ENCODE data around the gene PKDREJ. TPM values are rescaled to one million over a fixed set of nuclear protein-coding genes. Genes with fewer than 3 reads are reported as not detected.

PKDREJ gene
- total and polyA plus RNA-seq, 2 experiments from 2014 or later, result 0.03 to 0.04 TPM

GRCh38 chr22:46295277-46295971 is 32.3 kb upstream of the PKDREJ start:
- peaks cover 6% of the 10 kb centered on the region for H3K4me1 ChIP-seq (ENCODE audit: low read depth)
- no peaks in the 10 kb centered on the region for H3K27me3 ChIP-seq
- peaks cover 6% of the 10 kb centered on the region for H3K36me3 ChIP-seq
- H3K9me3 ChIP-seq (ENCODE audit: low read depth), result no peaks in the 10 kb centered on the region
- no peak for DNase-seq (ENCODE audit: low read depth in 1 of 2, low spot score in 1 of 2)
- H3K27ac ChIP-seq, result no peak overlapping the region
- TF ChIP-seq, protein P1, sequence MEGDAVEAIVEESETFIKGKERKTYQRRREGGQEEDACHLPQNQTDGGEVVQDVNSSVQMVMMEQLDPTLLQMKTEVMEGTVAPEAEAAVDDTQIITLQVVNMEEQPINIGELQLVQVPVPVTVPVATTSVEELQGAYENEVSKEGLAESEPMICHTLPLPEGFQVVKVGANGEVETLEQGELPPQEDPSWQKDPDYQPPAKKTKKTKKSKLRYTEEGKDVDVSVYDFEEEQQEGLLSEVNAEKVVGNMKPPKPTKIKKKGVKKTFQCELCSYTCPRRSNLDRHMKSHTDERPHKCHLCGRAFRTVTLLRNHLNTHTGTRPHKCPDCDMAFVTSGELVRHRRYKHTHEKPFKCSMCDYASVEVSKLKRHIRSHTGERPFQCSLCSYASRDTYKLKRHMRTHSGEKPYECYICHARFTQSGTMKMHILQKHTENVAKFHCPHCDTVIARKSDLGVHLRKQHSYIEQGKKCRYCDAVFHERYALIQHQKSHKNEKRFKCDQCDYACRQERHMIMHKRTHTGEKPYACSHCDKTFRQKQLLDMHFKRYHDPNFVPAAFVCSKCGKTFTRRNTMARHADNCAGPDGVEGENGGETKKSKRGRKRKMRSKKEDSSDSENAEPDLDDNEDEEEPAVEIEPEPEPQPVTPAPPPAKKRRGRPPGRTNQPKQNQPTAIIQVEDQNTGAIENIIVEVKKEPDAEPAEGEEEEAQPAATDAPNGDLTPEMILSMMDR (IDR thresholded peaks at IDR 0.05; ENCODE audit: low read depth, low read length), result no peak
- peak overlapping the region; percentile 68 for H3K4me3 ChIP-seq

DNA sequence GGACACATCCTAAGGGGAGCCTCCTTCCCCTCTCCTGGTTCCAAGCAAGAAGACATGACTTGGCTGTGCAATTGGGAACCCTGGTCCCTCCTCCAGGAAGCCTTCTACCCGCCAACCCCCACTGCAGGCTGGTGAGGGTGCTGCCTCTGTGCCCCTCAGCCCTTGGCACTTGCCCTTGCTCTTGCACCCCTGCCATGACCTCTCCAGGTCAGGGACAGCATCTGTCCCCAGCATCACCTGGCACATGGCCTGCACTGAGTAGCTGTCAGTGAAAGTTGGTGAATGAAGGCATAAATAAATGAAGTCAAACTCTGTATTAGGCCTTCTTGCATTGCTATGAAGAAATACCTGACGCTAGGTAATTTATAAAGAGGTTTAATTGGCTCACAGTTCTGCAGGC is 31.6 kb upstream of the PKDREJ start:
- TF ChIP-seq, protein P1 (IDR thresholded peaks at IDR 0.05; ENCODE audit: low read depth, low read length), result no peak
- Histone ChIP-seq H3K27ac (no peak overlapping the region), H3K4me1 (ENCODE audit: low read depth) (peaks cover 6% of the 10 kb centered on the region), H3K4me3 (no peak overlapping the region), H3K9me3 (ENCODE audit: low read depth) (no peaks in the 10 kb centered on the region), H3K27me3 (no peaks in the 10 kb centered on the region), H3K36me3 (peaks cover 6% of the 10 kb centered on the region)
- no peak for DNase-seq (ENCODE audit: low read depth in 1 of 2, low spot score in 1 of 2)

- TF ChIP-seq, protein P1 (IDR thresholded peaks at IDR 0.05; ENCODE audit: low read depth, low read length), result no peak
- Histone ChIP-seq H3K9me3 (ENCODE audit: low read depth) (no peaks in the 10 kb centered on the region), H3K4me3 (no peak overlapping the region), H3K27ac (no peak overlapping the region), H3K4me1 (ENCODE audit: low read depth) (peaks cover 6% of the 10 kb centered on the region), H3K27me3 (no peaks in the 10 kb centered on the region), H3K36me3 (peaks cover 6% of the 10 kb centered on the region)
- no peak for DNase-seq (ENCODE audit: low read depth in 1 of 2, low spot score in 1 of 2)
Measured at GRCh38 chr22:46293577-46294260, 30.6 kb upstream of the PKDREJ start.

- Histone ChIP-seq H3K27me3 (no peaks in the 10 kb centered on the region), H3K27ac (no peak overlapping the region), H3K4me1 (ENCODE audit: low read depth) (peaks cover 4% of the 10 kb centered on the region), H3K36me3 (peaks cover 6% of the 10 kb centered on the region), H3K4me3 (no peak overlapping the region), H3K9me3 (ENCODE audit: low read depth) (no peaks in the 10 kb centered on the region)
- no peak for DNase-seq (ENCODE audit: low read depth in 1 of 2, low spot score in 1 of 2)
- TF ChIP-seq, protein P1 (IDR thresholded peaks at IDR 0.05; ENCODE audit: low read depth, low read length), result no peak
Measured at GRCh38 chr22:46292732-46293131, 29.6 kb upstream of the PKDREJ start.

- Histone ChIP-seq H3K27ac (no peak overlapping the region), H3K9me3 (ENCODE audit: low read depth) (no peaks in the 10 kb centered on the region), H3K4me3 (no peak overlapping the region), H3K36me3 (peaks cover 6% of the 10 kb centered on the region), H3K4me1 (ENCODE audit: low read depth) (no peaks in the 10 kb centered on the region), H3K27me3 (no peaks in the 10 kb centered on the region)
- no peak for DNase-seq (ENCODE audit: low read depth in 1 of 2, low spot score in 1 of 2)
- TF ChIP-seq, protein P1 (IDR thresholded peaks at IDR 0.05; ENCODE audit: low read depth, low read length), result no peak
Measured at GRCh38 chr22:46292173-46292572, 29.0 kb upstream of the PKDREJ start.
